ENCODE data around the gene PALM2AKAP2.

PALM2AKAP2 gene

DNA sequence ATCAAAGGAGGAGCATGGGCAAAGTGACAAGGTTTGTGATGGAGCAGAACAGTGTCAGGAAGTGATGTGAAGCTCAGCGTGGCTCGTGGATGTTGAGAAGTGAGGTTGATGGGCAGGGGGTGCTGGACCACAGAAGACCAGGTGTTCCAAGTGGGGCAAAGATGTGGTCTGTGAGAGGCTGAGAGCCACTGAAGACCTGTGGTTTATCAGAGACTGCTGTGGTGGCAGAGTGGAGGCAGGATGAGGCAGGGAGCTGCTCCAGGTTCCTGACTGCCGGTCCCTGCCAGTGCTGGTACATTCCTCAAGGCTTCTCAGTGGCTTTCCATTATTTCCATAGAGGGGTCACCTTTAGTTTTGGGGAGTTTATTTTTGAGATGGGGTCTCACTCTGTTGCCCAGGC lies 19.1 kb downstream of the PALM2AKAP2 start:
- no peak for TF ChIP-seq CTCF (IDR thresholded peaks at IDR 0.05)

DNA sequence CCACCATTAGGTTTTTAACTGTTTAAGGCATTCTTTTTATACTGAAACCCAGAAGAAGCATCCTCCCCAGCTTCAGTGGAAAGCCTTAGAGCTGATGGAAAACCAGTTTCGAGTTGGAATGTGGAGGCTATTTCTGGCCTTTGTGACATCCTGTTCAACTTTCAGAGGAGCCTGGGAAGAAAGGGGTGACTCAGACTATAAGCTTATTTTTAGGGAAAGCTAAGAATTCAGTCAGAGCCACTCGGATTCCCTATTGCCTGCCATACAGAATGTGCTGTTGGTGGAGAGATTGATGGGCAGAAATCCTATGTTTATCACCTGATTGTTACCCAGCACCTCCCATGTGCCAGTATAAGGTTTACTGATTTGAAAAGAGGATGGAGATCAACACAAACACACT lies 19.8 kb downstream of the PALM2AKAP2 start:
- DNase-seq (ENCODE audit: low spot score) = no peak
- H3K27ac ChIP-seq = peak overlapping the region; percentile 83 to 85
- peak overlapping the region; percentile 25 for H3K4me3 ChIP-seq
- no peak for TF ChIP-seq CTCF (IDR thresholded peaks at IDR 0.05)

More for the DNA sequence above, 19.1 kb downstream of the PALM2AKAP2 start:
- Histone ChIP-seq H3K4me3 (peak overlapping the region; percentile 25), H3K27ac (peak overlapping the region; percentile 83 to 85)
- no peak for DNase-seq (ENCODE audit: low spot score)

DNA sequence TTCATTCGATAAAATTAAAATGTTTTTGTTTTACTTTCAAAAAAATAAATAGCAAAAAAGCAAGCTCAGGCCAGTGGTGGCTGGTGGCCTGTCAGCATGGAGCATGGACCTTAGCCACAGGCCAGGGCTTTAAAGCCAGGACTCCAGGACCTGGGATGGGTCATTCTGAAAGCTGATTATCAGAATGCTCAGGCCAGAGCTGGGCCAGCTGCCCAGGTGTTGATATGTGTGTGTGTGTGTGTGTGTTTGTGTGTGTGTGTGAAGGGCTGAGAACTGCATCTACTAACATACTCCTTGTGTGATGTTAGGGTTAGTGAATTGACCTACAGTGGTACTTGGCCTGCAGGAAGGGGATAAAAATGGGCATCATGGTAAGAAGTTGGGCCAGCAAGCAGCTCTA lies 21.5 kb downstream of the PALM2AKAP2 start:
- H3K4me3 ChIP-seq = no peak overlapping the region
- peak overlapping the region in 1 of 2 donors; percentile 85 for H3K27ac ChIP-seq
- no peak for TF ChIP-seq CTCF (IDR thresholded peaks at IDR 0.05)
- no peak for DNase-seq (ENCODE audit: low spot score)

- TF ChIP-seq CTCF (IDR thresholded peaks at IDR 0.05) = no peak
- H3K4me3 ChIP-seq = no peak overlapping the region
- no peak overlapping the region for H3K27ac ChIP-seq
- no peak for DNase-seq (ENCODE audit: low spot score)
Measured at GRCh38 chr9:109802491-109802890, 22.5 kb downstream of the PALM2AKAP2 start.

DNA sequence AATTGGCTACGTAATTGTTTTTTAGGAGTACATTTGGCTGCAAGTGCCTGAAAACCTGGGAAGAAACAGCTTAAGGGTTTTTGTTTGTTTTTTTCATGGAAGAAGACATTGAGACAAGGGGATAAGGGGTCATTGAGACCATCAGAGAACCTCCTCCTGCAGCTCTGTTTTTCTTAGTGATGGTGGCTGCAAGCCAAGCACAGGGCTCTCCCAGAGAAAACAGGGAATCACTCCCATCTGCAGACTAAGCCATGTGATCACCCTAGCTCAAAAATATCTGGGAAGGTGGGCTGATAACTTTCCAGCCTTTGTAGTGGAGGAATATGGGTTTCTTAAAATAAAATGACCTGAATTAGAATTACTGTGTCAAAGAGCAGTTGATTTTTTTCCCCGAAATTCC lies 25.1 kb downstream of the PALM2AKAP2 start:
- H3K27ac ChIP-seq = no peak overlapping the region
- no peak overlapping the region for H3K4me3 ChIP-seq
- no peak for TF ChIP-seq CTCF (IDR thresholded peaks at IDR 0.05)
- no peak for DNase-seq (ENCODE audit: low spot score)

GRCh38 chr9:109806506-109807115 lies 26.6 kb downstream of the PALM2AKAP2 start:
- DNase-seq (ENCODE audit: low spot score) = no peak
- Histone ChIP-seq H3K27ac (peak overlapping the region; percentile 22 to 77), H3K4me3 (no peak overlapping the region)
- no peak for TF ChIP-seq CTCF (IDR thresholded peaks at IDR 0.05)

DNA sequence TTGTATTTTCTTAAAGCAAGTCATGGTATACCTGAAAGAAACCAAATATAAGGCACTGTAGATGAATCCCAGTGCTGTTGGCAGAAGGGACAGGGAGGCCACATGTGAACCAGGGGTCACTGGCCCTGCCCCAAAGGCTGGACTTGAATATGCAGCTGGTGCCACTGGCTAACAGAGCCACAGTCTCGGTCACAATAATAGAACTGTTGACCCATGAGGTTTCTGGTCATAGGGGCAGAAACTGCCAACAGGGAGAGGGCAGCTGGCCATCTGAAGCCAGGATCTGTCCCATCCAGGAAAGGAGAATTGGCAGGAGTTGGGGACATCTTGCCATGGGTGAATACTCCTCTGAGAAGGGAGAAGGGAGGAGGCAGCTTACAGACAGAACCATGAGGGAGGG lies 31.9 kb downstream of the PALM2AKAP2 start:
- TF ChIP-seq CTCF (IDR thresholded peaks at IDR 0.05) = no peak
- no peak overlapping the region for H3K4me3 ChIP-seq
- DNase-seq (ENCODE audit: low spot score) = no peak
- no peak overlapping the region for H3K27ac ChIP-seq

Measured in coronary artery (tissue), 2 donors.